K562 (cell line): Measurements from ENCODE around the gene LPAR2. TPM values are rescaled to one million over a fixed set of nuclear protein-coding genes. Genes with fewer than 3 reads are reported as not detected.

Experiments
- CREB1 ChIP-seq, 2 experiments: sonication (generic) in 1 of 2; formaldehyde crosslinking in 1 of 2; IDR thresholded peaks; 2 replicates each; pipeline versions ENCODE4 v1.6.1 to v1.8.0; 2012 to 2022; ENCODE audit warnings: inconsistent platforms in 1 of 2, mild to moderate bottlenecking in 1 of 2, missing genetic modification reagents in 1 of 2, moderate library complexity in 1 of 2
- FOXP1 ChIP-seq: sonication (generic); formaldehyde crosslinking; IDR thresholded peaks from 2 replicates; pipeline ENCODE4 v1.8.0; 2022; ENCODE audit warnings: mild to moderate bottlenecking, missing genetic modification reagents
- GMEB1 ChIP-seq: fragments of 250-450 bp; sonication (Bioruptor Pico); IDR thresholded peaks from 2 replicates; pipeline ENCODE4 v1.4.0; 2020; ENCODE audit warnings: mild to moderate bottlenecking
- ID3 ChIP-seq, 2 experiments: fragments of 250-450 bp in 1 of 2; fragments of 450-650 bp in 1 of 2; sonication (Bioruptor Pico) in 1 of 2; IDR thresholded peaks; 2 replicates each; pipeline versions ENCODE4 v1.6.1 to v1.8.0; 2016 to 2021; ENCODE audit warnings: mild to moderate bottlenecking in 2 of 2, moderate library complexity in 2 of 2, missing compliant biosample characterization in 1 of 2, missing genetic modification characterization in 1 of 2
- KDM4B ChIP-seq, 2 experiments: fragments of 450-650 bp in 1 of 2; sonication (generic) in 1 of 2; IDR thresholded peaks; 2 replicates each; pipeline ENCODE4 v1.6.1; 2016 to 2017; ENCODE audit warnings: borderline replicate concordance in 2 of 2, antibody characterized with exemption in 1 of 2, low read depth in 1 of 2, mild to moderate bottlenecking in 1 of 2
- KDM5B ChIP-seq: fragments of 200-600 bp; sonication (generic); IDR thresholded peaks from 2 replicates; pipeline ENCODE4 v1.6.1; 2012; ENCODE audit warnings: low read depth, mild to moderate bottlenecking, moderate library complexity, low read length, control low read depth, inconsistent platforms; ENCODE audit not compliant: insufficient replicate concordance
- POLR2A ChIP-seq: fragments of 450-650 bp; conservative IDR thresholded peaks from 2 replicates; pipeline ENCODE4 v1.6.1; 2016
- RB1 ChIP-seq: fragments of 450-650 bp; IDR thresholded peaks from 2 replicates; pipeline ENCODE4 v1.6.1; 2017; ENCODE audit warnings: low read depth, mild to moderate bottlenecking
- SUPT5H ChIP-seq: fragments of 450-650 bp; IDR thresholded peaks from 2 replicates; pipeline ENCODE4 v1.6.1; 2016
- TAF9B ChIP-seq: fragments of 450-650 bp; IDR thresholded peaks from 2 replicates; pipeline ENCODE4 v1.6.1; 2018; ENCODE audit warnings: mild to moderate bottlenecking; ENCODE audit not compliant: partially characterized antibody
- TRIM28 ChIP-seq: fragments of 450-650 bp; IDR thresholded peaks from 2 replicates; pipeline ENCODE4 v1.6.1; 2017
- ZBTB1 ChIP-seq: sonication (generic); formaldehyde crosslinking; IDR thresholded peaks from 2 replicates; pipeline ENCODE4 v1.8.1; 2023; ENCODE audit warnings: missing genetic modification reagents, low read depth, mild to moderate bottlenecking, borderline replicate concordance
- ZNF318 ChIP-seq, 2 experiments: fragments of 450-650 bp; IDR thresholded peaks; 2 replicates each; pipeline ENCODE4 v1.6.1; 2016; ENCODE audit warnings: mild to moderate bottlenecking in 2 of 2, borderline replicate concordance in 1 of 2, low read depth in 1 of 2, moderate library complexity in 1 of 2
- ZNF639 ChIP-seq, 2 experiments: fragments of 200-800 bp in 1 of 2; sonication (Bioruptor generic) in 1 of 2; sonication (generic) in 1 of 2; formaldehyde crosslinking in 1 of 2; IDR thresholded peaks in 1 of 2; conservative IDR thresholded peaks in 1 of 2; 2 replicates each; pipeline versions ENCODE4 v1.5.0 to v1.6.1; 2016 to 2020; ENCODE audit warnings: missing compliant biosample characterization in 1 of 2, missing genetic modification characterization in 1 of 2, missing genetic modification reagents in 1 of 2
- polyA plus RNA-seq, 8 experiments: library from polyadenylated mRNA; depleted of rRNA in 4 of 8; stranded (reverse) in 5 of 8; unstranded in 3 of 8; fragments of >200 nt; fragmentation: Nextera tagmentation in 2 of 8; fragmentation: Illumina TruSeq in 1 of 8; extraction: Ambion mirVana in 2 of 8; extraction: Trizol in 1 of 8; gene quantifications; 2 replicates each; pipeline versions ENCODE4 v1.2.1 to v1.2.3, GENCODE V29; 2011 to 2014; ENCODE audit warnings: inconsistent platforms in 1 of 8, missing spikeins in 1 of 8
- total RNA-seq, 7 experiments: library from RNA; depleted of rRNA in 6 of 7; stranded (reverse); fragments of >200 nt in 6 of 7; fragmentation: Illumina TruSeq in 2 of 7; extraction: Trizol in 2 of 7; gene quantifications; 2 replicates each; pipeline versions ENCODE4 v1.2.1 to v1.2.3, GENCODE V29; 2011 to 2021; ENCODE audit warnings: low replicate concordance in 1 of 7

The LPAR2 gene
- total and polyA plus RNA-seq, 9 of the 15 experiments (the other 6 are each of a cell fraction or from before 2014, with no cell fraction given): 0.63 to 13.8 (median 4.4) TPM

GRCh38 chr19:19668230-19669012 is 40.4 kb upstream of the LPAR2 start, which contains the start of gene ZNF101 (continued):
- TF ChIP-seq ZBTB1 (CRISPR knock-in tag) (no peak), SUPT5H (peak; percentile 82), TAF9B (peak; percentile 40), ZNF318 (IDR thresholded peaks at IDR 0.05; ENCODE audit: borderline replicate concordance in 1 of 2, low read depth in 1 of 2) (no peak), POLR2A (peak; percentile 88), GMEB1 (CRISPR knock-in tag) (no peak), FOXP1 (no peak), TRIM28 (no peak), ZNF639 (CRISPR knock-in tag; conservative IDR thresholded peaks at IDR 0.05 in 1 of 2, IDR thresholded peaks at IDR 0.05 in 1 of 2) (no peak; a peak in 1 of 4 replicates), CREB1 (IDR thresholded peaks at IDR 0.05) (no peak), CREB1 (CRISPR knock-in tag; IDR thresholded peaks at IDR 0.05) (no peak), ID3 (CRISPR knock-in tag; IDR thresholded peaks at IDR 0.05) (no peak), ID3 (tag; IDR thresholded peaks at IDR 0.05) (0 out of 2 replicates have a peak, but pooled peaks have one; percentile 24), KDM5B (peak; percentile 78), KDM4B (IDR thresholded peaks at IDR 0.05; ENCODE audit: borderline replicate concordance in 2 of 2, low read depth in 1 of 2) (no peak), RB1 (peak; percentile 91)
